Bone marrow (tissue), 2 donors: ENCODE data around the gene ANO8.
"Not testable (repeated sequence)": the region's sequence is repeated elsewhere in the genome, so short reads cannot be mapped to it uniquely, and the experiment has no call there.

Experiments used
- DNase-seq, 2 donors: peaks; one replicate each; lab custom pipeline; 2025; lab: John Stamatoyannopoulos, UW

The ANO8 gene

DNA sequence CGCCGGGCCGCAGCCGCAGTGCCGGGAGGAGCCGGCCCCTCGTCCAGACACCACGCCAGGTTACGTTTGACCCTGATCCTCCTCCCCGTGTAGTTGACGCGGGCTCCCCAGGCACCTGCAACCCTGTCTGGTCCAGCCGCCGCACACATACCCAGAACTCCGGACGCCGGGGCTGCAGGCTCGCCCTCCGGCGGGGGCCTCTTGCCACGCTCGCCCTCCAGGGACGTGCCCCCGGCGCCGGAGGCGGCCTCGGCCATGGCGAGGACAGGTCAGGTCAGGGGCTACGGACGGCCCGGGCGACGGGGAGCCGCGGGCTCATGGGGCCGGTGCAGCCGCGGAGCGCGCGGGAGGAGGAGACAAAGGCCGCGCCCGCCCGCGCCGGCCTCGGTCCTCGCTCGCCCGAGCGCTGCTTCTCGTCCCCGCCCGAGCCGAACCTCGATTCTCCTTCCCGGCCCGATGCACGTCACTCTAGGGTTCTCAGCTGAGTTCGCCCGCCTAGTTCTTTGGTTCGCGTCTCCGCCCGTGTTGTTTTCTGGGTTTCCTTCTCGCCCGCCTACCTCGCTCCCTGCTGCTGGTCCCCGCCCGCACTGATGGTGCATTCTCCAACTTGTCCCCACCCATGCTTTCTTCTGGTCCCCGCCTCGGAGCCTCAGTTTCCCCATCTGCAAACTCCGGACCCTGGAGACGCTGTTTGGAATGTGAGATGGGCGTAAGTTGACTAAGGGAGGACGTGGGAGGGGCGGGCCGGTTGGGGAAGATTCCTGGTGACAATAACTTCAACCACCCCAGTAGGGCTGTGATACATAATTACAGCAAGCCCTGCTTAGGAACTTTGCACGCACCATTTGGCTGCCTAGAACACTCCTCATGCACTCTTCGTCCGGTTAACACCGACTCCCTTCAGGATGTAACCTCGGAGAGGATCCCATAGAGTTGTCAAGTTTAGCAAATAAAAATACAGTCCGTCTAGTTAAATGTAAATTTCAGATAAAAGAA lies at the start of gene ANO8:
ANO8 (minus strand) TSS at position 442 of the 996 bp plus-strand sequence; CDS start at position 257, 185 bp downstream.
- peak; percentile 74 to 96 for DNase-seq

DNA sequence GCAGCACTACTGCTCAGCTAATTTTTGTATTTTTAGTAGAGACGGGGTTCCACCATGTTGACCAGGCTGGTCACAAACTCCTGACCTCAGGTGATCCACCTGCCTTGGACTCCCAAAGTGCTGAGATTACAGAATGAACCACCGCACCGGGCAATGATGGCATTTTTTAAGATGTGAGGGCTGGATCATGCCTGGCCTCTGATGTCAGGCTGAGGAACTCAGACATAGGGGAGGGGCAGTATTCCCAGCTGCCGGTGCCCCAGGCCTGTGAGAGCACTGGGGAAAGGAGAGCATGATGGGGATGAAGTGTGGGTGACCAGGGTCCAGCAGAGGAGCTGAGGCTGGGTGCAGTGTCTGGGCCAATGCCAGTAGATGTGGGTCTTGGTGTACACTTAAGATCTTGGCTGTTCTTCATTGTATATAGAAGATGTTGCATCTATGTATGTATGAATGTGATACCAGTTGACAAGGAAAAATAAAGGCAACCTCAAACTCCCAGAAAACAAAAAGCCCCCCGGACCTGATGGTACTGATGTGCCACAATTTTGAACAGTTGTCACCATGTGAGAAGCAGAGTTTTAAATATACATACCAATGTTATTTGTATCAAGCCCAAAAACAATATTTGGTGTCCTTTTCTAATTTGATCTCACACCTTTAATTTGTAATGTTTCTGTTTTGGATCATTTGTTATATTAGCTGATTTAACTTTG lies 45.9 kb upstream of the ANO8 start:
- DNase-seq = no peak

GRCh38 chr19:17379221-17379631 lies 44.6 kb upstream of the ANO8 start:
- no peak for DNase-seq

GRCh38 chr19:17378271-17378670 lies 43.6 kb upstream of the ANO8 start:
- peak in 1 of 2 donors; percentile 34 for DNase-seq

DNA sequence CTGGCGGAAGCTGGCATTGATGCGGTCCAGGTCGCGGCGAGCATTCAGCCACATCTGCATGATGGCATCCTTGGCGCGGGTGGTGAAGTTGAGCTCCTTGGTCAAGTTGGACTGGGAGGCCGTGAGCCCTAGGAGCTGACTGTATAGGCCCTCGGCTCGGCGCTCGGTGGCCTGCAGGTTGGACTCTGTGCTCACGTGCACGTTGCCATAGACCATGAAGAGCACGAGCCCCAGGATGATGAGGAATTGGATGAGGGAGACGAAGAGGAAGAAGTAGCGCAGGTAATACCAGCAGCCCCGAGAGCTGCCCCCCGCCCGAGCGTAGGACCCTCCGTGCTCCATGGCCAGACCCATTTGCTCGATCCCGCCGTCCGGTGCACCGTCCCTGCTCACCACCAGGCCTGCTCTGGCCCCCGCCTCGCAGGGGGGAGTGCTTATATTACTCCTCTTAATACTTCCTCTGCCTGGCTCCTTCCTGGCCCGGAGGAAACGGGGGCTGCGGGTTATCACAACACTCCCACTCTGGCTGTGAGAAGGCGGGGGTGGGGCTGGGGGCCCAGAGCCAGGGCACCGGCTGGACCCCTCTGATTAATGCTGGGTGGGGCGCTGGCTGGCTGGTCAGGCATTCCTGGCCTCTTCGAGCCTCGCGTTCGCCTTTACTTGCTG lies 42.4 kb upstream of the ANO8 start, which contains the start of gene PLVAP:
PLVAP (minus strand) TSS at position 408 of the 666 bp plus-strand sequence; CDS start at position 354, 54 bp downstream.
- no peak for DNase-seq

DNA sequence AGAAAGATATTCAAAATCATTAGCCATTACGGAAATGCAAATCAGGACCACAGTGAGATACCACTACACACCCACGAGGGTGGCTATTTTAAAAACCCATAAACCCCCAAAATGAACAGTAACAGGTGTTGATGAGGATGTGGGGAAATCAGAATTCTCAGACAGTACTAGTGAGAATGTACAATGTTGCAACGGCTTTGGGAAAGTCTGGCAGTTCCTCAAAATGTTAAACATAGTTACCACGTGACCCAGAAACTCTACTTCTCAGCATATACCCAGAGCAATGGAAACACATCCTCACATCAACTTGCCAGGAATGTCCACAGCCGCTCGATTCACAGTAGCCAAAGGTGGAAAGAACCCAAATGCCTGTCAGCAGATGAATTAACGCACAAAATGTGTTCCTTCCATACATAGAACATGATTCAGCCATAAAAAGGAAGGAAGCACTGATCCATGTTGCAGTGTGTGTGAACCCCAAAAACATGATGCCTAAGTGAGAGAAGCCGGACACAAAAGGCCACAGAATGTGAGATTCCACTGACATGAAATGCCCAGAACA lies 35.5 kb upstream of the ANO8 start:
- peak; percentile 4 to 30 for DNase-seq

GRCh38 chr19:17365361-17365760 lies 30.7 kb upstream of the ANO8 start:
- no peak for DNase-seq

DNA sequence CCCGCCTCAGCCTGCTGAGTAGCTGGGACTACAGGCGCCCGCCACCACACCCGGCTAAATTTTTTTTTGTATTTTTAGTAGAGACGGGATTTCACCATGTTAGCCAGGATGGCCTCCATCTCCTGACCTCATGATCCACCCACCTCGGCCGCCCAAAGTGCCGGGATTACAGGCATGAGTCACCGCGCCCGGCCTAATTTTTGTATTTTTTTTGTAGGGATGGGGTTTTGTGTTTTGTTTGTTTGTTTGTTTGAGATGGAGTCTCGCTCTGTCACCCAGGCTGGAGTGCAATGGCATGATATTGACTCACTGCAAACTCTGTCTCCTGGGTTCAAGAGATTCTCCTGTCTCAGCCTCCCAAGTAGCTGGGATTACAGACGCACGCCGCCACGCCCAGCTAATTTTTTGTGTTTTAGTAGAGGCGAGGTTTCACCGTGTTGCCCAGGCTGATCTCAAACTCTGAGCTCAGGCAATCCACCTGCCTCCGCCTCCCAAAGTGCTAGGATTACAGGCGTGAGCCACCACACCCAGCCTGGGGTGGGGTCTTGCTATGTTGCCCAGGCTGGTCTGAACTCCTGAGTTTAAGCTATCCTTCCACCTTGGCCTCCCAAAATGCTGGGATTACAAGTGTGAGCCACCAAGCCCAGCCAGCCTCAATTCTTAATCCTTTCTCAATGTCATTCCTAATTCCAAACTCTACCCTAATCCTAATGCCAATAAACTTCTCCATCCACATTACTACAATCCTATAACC lies 29.4 kb upstream of the ANO8 start:
- not testable (repeated sequence) for DNase-seq

- DNase-seq = no peak
Measured at GRCh38 chr19:17359905-17360800, 25.5 kb upstream of the ANO8 start.

DNA sequence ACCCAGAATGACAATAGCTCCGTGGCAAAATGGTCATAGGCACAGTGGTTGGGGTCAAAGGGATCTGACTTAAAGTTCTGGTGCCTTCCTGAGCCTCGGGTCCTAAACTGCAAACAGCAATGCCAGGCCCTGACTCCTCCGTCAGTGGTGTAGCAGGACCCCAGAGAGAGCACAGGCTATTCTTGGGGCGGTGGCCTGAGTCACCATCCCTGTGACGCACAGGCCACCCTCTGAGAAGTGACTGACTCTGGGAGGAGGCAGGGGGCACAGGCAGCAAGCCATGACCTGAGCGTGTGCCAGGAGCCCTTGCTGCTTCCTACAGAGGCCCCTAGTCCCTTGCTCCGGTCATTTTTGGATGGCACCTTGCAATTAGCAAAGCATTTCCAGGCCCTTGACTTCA lies 23.7 kb upstream of the ANO8 start:
- no peak for DNase-seq

DNA sequence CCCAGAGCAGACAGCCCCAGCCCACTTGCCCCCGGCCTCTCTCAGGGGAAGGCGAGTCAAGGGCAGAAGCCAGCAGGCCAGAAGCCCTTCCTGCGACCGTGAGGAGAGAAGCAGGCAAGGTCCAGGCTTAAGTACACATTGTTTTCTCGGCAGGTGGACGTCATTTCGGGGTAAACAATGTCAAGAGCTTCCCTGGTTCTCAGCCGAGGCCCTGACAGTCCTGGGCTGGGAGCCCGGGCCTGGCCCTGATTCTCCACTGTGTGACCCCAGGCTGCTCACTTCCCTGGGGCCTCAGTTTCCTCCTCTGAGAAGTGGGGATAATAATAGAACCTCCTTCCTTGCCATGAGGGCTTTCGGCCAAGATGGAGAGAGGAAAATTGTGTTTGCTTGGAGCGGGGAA lies 23.1 kb upstream of the ANO8 start:
- no peak for DNase-seq

DNA sequence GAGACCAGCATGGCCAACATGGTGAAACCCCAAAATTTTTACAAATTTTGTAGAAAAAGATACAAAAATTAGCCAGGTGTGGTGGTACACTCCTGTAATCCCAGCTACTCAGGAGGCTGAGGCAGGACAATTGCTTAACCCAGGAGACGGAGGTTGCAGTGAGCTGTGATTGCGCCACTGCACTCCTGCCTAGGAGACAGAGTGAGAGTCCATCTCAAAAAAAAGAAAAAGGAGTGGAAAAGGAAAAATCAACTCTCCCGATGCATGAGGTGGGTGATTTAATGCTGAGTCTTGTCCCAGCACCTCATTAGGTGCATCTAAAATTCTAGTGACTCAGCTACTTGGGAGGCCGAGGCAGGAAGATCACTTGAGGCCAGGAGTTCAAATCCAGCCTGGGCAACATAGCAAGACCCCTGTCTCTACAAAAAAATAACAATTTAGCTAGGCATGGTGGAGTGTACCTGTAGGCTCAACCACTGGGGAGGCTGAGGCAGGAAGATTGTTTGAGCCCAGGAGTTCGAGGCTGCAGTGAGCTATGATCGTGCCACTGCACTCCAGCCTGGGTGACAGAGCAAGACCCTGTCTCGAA lies 22.5 kb upstream of the ANO8 start:
- DNase-seq = no peak

GRCh38 chr19:17353386-17353785 lies 18.7 kb upstream of the ANO8 start:
- DNase-seq = no peak

DNA sequence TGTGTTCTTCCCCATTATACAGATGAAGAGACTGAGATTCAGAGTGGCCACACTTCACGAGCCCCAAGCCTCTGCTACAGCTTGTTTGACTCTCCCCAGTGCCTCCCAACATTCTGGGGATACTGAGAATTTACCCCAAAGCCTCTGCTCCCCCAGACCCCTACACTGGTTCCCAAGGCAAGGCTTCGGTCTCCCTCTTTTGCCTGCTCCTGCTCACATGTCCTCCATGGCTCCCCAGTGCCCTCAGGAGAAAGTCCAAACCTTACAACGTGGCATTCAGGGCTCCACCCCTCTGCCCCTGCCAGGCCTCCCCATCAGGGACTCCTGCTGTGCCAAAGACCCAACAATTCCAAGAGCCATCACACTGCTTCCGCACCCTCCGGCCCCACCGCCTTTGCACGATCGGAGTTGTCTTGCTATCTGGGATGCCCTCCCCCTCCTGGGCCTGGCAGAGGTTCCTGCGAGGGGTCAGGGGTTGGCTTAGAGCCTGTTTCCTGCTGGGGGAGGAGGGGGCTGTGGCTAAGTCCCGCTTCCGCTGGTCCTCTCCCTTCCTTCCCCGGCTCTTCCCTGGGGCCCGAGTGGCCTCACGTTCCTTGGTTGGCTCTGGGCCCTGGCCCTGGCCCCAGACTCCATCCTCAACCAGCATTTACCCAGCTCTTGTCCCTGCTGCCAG lies 18.1 kb upstream of the ANO8 start:
- no peak for DNase-seq

GRCh38 chr19:17351815-17352435 lies 17.3 kb upstream of the ANO8 start:
- DNase-seq = no peak

DNA sequence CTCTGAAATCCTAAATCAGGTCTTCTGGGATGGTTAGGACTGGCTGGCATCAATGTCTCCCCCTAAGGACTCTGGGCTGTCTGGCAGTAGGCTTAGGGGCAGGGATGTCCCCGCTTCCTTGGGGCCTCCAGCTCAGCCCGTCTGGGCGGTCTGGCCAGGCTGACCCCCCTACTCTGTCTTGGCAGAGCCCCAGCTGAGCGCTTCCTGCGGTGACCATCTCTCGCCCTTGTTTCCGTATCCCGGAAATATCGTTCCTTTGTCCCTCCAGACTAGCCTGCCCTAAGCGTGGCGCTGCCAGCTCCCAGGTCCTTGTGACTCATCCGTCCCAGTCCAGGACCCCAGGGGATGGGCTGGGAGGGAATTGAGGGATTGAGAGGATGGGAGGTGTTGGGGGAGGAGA lies 14.0 kb upstream of the ANO8 start:
- DNase-seq = no peak

DNA sequence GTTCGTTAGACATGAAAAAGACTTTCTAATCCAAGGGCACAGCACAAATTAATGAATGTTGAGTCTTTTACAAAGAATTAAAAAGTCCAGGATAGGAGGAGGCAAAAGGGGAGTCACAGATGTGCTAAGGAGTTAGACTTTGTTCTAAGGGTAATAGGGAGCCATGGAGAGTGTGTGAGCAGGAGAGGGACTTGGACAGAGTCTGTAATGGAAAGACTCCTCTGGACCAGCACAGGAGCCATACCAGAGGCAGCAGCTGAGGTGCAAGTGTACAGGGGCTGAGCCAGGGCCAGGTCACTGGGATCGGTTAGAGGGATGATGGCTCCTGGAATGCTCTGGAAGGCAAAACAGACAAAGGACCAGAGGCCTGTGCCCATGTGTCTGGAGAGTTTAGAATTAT lies 13.2 kb upstream of the ANO8 start:
- DNase-seq = no peak

DNA sequence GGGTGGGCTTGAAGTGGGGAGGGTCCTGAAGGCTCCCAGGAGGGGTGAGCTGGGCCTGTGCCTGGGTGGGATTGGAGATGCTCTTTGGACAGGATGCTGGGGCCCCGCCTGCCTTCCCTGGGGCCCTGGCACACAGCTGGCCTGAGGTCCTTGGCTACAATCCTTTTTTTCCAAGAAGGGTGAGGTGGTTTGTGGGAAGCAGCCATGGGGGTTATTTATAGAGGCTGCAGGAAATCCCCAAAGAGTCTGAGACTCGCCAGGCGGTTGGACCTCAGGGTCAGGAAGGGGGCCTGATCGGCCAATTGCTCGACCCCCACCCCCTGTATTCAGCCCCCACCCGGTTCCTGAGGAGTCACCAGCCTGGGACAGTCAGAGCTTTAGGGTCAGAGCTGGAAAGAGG lies 12.7 kb upstream of the ANO8 start:
- DNase-seq = no peak
